ENCODE results near the gene TGFBR1. TPM values are rescaled to one million over a fixed set of nuclear protein-coding genes. Genes with fewer than 3 reads are reported as not detected.
A peak's percentile ranks its signal among the peaks of the same experiment; 100 is the strongest.

Gene TGFBR1
- total RNA-seq, 2 donors from 2014 or later = 8.0 to 15.4 TPM

DNA sequence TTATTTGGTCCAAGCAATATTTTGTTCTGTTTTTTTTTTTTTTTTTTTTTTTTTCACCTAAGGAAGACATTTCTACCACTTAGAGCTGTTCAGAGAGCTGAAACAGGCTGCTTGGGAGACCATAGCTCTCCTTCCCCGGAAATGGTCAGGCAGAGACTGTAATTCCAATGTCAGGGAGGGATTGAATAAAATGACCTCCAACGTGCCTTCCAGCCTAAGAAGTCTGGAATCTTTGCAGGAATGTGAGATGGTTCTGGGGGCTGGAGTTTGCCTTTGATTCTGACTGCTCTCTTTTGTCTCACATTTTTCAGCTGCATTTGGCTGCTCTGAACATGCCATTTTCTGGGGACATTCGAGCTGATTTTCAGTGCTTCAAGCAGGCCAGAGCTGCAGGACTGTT, 38.3 kb upstream of the TGFBR1 start:
- DNase-seq (ENCODE audit: low spot score) = no peak
- TF ChIP-seq CTCF (IDR thresholded peaks at IDR 0.05) = no peak
- no peaks in the 10 kb centered on the region for H3K9me3 ChIP-seq
- no peak overlapping the region for H3K4me3 ChIP-seq
- H3K36me3 ChIP-seq = no peaks in the 10 kb centered on the region
- H3K4me1 ChIP-seq = peaks cover 0 to 8% of the 10 kb centered on the region in 2 donors
- no peak overlapping the region for H3K27ac ChIP-seq
- H3K27me3 ChIP-seq = no peaks in the 10 kb centered on the region

- DNase-seq (ENCODE audit: low spot score) = no peak
- Histone ChIP-seq H3K9me3 (no peaks in the 10 kb centered on the region), H3K4me3 (no peak overlapping the region), H3K36me3 (no peaks in the 10 kb centered on the region), H3K4me1 (peaks cover 0 to 12% of the 10 kb centered on the region in 2 donors), H3K27ac (no peak overlapping the region), H3K27me3 (no peaks in the 10 kb centered on the region)
- TF ChIP-seq CTCF (IDR thresholded peaks at IDR 0.05) = no peak
Observed at GRCh38 chr9:99069075-99069474, 35.8 kb upstream of the TGFBR1 start.

- no peaks in the 10 kb centered on the region for H3K36me3 ChIP-seq
- no peak for TF ChIP-seq CTCF (IDR thresholded peaks at IDR 0.05)
Observed at GRCh38 chr9:99069546-99069945, 35.4 kb upstream of the TGFBR1 start.

GRCh38 chr9:99070681-99071080, 34.2 kb upstream of the TGFBR1 start:
- Histone ChIP-seq H3K27ac (no peak overlapping the region), H3K27me3 (no peaks in the 10 kb centered on the region), H3K4me1 (peaks cover 0 to 21% of the 10 kb centered on the region in 2 donors), H3K9me3 (no peaks in the 10 kb centered on the region), H3K36me3 (no peaks in the 10 kb centered on the region), H3K4me3 (no peak overlapping the region)
- no peak for DNase-seq (ENCODE audit: low spot score)
- TF ChIP-seq CTCF (IDR thresholded peaks at IDR 0.05) = no peak

More at GRCh38 chr9:99069546-99069945, 35.4 kb upstream of the TGFBR1 start:
- no peak for DNase-seq (ENCODE audit: low spot score)
- Histone ChIP-seq H3K9me3 (no peaks in the 10 kb centered on the region), H3K4me1 (peaks cover 0 to 12% of the 10 kb centered on the region in 2 donors), H3K4me3 (no peak overlapping the region), H3K27ac (no peak overlapping the region), H3K27me3 (no peaks in the 10 kb centered on the region)

GRCh38 chr9:99071313-99072039, 33.4 kb upstream of the TGFBR1 start:
- TF ChIP-seq CTCF (IDR thresholded peaks at IDR 0.05) = no peak
- DNase-seq (ENCODE audit: low spot score) = no peak

DNA sequence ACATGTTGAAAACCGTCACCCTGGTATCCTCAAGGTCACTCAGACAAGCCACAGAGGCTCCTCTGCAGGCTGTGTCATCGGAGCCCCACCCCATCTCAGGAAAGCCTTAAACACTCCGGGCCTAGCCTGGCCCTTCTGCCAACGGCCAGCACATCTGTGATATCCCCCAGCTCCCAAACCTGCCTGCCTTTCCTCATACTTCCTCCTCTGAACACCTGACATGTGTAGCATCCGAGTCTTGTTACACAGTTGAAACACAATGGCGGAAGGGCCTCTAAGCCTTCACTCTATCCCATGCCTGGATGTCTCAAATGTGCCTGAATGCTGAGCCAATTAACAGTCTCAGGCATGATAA, 32.9 kb upstream of the TGFBR1 start:
- no peak for TF ChIP-seq CTCF (IDR thresholded peaks at IDR 0.05)
- Histone ChIP-seq H3K36me3 (no peaks in the 10 kb centered on the region), H3K27ac (peak overlapping the region in 1 of 2 donors; percentile 41), H3K27me3 (no peaks in the 10 kb centered on the region), H3K4me3 (no peak overlapping the region), H3K4me1 (peaks cover 0 to 34% of the 10 kb centered on the region in 2 donors), H3K9me3 (no peaks in the 10 kb centered on the region)
- no peak for DNase-seq (ENCODE audit: low spot score)

More at GRCh38 chr9:99071313-99072039, 33.4 kb upstream of the TGFBR1 start:
- peak overlapping the region in 1 of 2 donors; percentile 41 for H3K27ac ChIP-seq
- no peaks in the 10 kb centered on the region for H3K27me3 ChIP-seq
- no peaks in the 10 kb centered on the region for H3K36me3 ChIP-seq
- no peak overlapping the region for H3K4me3 ChIP-seq
- H3K9me3 ChIP-seq = no peaks in the 10 kb centered on the region
- peaks cover 0 to 29% of the 10 kb centered on the region in 2 donors for H3K4me1 ChIP-seq

Data from right atrium auricular region (tissue), 2 donors.